CD1c-positive myeloid dendritic cell (primary cell): Measurements from ENCODE around the gene ACTR2.
"Not testable (repeated sequence)": the region's sequence is repeated elsewhere in the genome, so short reads cannot be mapped to it uniquely, and the experiment has no call there.

Experiments used
- DNase-seq: peaks from one replicate; pipeline ENCODE4 v3.0.0-alpha.2; 2016; ENCODE audit errors: extremely low spot score

The ACTR2 gene

DNA sequence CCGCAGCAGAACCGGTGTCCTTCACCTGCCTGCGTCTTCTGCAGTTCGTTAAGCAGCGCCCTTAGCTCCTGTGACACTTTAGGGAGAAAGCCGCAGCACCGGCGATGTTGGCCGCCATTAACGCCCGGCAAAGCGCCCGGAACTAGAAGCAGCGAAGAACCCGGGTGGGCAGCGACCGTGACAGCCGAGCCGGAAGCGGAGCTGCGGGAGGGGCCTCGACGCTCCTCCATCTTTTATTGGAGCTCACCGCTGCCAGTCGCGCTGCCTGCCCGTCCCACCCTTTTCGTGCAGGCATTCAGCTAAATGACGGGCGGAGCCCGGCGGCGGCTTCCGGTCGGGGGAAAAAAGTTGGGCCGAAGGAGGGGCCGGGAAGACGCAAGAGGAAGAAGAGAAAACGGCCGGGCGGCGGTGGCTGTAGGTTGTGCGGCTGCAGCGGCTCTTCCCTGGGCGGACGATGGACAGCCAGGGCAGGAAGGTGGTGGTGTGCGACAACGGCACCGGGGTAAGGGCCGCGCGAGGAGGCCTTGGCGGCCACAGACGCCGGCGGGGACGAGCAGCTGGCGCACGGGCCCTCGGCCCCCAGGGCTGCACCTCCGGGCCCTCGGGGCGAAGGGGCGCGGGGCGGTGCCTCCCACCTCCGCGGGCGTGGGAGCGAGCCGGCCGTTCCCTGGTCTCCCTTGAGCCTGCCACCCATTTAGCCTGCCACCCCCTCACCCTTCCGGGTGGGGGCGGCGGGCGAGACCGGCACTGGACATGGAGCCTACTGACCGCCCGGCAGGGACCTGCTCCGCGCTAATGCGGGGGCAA, at the start of gene ACTR2:
ACTR2 (plus strand) TSS at position 376 of the 807 bp plus-strand sequence; CDS start at position 455, 79 bp downstream.
- peak; percentile 98 for DNase-seq

DNA sequence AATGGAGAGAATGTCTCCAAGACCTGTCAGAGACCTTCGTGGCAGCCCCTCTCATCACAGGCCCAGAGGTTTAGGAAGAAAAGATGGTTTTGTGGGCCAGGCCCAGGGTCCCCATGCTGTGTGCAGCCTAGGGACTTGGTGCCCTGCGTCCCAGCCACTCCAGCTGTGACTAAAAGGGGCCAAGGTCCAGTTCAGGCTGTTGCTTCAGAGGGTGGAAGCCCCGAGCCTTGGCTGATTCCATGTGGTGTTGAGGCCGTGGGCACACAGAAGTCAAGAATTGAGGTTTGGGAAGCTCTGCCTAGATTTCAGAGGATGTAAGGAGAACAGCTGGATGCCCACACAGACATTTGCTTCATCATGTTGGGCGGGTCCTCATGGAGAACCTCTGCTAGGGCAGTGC, 45.1 kb upstream of the ACTR2 start:
- no peak for DNase-seq

DNA sequence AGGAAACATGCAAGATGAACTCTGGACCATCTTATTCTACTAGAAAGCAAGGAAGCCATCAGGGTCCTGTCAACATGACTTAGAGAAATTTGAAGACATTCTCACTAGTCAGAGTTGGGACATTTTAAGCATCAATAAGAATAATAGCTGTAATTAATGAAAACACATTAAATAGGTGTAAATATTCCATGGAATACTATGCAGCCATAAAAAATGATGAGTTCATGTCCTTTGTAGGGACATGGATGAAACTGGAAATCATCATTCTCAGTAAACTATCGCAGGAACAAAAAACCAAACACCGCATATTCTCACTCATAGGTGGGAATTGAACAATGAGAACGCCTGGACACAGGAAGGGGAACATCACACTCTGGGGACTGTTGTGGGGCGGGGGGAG, 44.2 kb upstream of the ACTR2 start:
- DNase-seq, result not testable (repeated sequence)

DNA sequence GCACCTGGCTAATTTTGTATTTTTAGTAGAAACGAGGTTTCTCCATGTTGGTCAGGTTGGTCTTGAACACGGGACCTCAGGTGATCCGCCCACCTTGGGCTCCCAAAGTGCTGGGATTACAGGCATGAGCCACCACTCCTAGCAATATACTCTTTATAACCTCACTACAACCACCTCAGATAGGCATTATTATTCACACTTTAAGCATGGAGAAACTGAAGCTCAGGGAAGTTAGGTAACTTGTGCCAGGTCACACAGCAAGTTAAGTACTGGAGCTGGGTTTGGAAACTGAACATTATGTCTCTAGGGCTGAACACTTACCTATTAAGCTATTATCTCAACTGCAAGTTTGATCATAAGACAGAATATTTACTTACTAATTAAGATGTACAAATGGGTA, 42.6 kb upstream of the ACTR2 start:
- no peak for DNase-seq

DNA sequence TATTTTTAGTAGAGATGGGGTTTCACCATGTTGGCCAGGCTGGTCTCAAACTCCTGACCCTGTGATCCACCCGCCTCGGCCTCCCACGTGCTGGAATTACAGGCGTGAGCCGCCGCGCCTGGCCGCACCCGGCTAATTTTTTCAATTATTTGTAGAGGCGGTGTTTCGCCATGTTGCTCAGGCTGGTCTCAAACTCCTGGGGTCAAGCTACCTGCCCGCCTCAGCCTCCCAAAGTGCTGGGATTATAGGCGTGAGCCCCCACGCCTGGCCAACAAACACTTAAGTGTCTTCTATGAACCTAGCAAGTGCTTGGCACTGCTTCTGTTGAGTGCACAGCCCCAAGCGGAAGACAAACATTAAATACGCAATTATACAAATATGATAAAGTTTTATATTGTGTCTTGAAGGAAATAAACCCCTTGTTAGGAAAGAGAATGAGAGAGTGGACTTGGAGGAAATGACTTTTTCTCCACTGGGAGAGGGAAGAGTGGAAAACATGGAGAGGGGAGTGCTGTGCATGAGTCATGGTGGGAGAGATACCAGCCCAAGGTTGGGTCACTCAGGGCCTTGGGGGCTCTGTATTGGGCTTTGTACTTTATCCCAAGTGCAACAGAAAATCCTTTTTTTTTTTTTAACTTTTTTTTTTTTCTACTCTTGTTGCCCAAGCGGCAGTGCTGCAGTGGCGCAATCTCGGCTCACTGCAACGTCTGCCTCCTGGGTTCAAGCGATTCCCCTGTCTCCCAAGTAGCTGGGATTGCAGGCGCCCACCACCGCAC, 41.4 kb upstream of the ACTR2 start:
- DNase-seq, result no peak

DNA sequence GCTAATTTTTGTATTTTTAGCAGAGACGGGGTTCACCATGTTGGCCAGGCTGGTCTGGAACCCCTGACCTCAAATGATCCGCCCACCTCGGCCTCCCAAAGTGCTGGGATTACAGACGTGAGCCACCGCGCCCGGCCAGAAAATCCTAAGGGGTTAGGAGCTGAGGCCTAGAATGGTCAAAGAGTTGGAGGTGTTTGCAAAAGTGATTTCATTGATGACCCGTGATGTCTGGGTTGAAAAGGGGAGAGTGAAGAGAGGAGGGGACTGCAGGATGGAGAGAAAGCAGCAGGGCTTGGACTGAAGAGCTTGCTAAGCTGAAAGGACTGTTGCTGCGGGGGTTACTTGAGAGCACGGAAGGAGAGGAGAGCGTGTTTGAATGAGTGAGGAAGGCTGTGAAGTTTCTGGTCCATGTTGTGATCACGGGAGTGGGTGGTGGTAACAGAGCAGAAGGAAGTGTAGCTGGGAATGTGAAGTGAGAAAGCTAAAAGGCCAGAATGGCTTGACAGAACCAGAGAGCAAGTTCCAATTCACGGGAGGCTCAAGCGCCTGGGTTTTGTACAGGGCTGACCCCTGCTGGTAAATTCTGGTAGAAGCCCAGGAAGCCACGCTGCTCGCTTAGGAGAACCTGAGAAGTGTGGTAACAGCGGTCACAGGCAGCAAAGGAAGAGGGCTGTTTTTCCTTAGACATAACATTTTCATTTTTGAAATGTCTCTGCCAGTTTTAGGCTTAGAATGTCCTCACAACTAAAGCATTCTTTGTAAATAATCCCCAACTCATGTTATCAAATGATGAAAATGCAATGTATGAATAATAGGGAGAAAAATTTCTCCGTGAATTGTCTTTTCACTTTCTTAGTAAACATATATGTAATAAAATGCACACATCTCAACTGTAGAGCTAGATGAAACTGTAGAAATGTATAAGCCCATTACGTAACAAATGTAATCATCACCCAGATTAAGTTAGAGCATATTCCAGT, 40.5 kb upstream of the ACTR2 start:
- peak; percentile 83 for DNase-seq

DNA sequence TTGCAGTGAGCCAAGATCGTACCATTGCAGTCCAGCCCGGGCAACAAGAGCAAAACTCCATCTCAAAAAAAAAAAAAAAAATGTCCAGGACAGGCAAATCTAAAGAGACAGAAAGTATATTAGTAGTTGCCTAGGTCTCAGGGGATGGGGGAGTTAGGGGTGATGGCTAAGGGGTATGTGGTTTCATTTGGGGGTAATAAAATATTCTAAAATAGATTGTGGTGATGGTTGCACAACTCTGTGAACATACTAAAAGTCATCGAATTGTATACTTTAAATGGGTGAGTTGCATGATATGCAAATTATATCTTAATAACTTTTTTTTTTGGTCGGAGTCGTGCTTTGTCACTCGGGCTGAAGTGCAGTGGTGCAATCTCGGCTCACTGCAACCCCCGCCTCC, 34.2 kb upstream of the ACTR2 start:
- DNase-seq, result no peak

DNA sequence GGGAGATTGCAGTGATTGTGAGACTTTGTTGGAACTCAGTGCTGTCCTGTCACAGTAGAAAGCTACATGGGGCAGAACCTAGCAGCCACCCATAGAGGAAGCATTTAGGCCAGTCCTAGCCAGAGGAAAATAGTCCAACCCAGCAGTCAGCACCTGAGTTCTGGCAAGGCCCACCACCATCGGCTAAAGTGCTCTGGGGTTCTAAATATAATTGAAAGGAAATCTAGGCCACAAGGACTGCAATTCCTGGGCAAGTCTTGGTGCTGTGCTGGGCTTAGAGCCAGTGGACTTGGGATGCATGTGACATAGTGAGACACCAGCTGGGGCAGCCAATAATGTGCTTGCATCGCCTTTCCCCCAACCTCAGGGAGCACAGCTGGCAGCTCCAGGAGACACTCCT, 28.9 kb upstream of the ACTR2 start:
- DNase-seq, result no peak

DNA sequence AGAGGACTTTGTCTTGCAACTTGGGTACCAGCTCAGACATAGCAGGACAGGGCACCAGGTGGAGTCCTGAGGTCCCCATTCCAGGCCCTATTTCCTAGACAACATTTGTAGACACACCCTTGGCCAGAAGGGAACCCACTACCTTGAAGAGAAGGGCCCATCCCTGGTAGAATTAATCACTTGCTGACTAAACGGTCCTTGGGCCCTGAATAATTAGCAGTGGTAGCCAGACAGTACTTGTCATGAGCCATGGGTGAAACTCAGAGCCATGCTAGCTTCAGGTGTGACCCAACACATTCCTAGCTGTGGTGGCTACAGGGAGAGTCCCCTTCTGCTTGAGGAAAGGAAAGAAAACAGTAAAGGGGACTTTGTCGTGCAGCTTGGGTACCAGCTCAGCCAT, 28.5 kb upstream of the ACTR2 start:
- DNase-seq, result no peak

DNA sequence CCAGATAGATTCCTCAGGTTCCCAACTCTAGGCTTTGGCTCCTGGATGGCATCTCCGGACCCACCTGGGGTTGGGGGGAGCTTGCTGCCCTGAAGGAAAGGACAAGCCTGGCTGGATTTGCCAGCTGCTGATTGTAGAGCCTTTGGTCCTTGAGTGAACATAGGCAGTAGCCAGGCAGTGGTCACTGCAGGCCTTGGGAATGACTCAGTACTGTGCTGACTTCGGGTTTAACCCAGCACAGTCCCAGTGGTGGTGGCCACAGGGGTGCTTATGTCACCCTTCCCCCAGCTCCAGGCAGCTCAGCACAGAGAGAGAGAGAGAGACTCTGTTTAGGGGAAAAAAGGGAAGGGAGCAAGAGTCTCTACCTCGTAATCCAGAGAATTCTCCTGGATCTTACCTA, 27.7 kb upstream of the ACTR2 start:
- no peak for DNase-seq

DNA sequence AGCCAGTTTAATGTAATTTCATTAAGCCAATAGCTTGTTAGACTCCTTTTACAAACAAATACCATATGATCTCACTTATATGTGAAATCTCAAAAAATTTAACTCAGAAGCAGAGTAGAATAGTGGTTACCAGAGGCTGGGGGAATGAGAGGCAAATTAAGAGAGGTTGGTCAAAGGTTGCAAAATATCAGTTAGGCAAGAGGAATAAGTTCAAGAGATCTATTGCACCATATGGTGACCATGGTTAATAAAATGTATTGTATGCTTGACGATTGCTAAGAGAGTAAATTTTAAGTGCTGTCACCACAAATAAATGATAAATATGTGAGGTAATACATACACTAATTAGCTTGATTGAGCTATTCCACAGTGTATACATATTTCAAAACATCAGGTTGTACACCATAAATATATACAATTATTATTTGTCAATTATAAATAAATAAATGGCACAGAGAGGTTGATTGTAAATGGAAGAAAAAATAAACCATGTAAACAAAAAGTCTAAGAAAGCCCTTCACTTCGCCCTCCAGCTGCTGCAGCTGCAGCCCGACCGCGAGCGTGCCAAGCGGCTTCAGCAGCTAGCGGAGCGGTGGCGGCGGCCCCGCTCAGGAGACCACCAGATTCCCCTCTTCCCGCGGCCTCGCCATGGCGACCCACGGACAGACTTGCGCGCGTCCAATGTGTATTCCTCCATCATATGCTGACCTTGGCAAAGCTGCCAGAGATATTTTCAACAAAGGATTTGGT, 23.0 kb upstream of the ACTR2 start:
- peak; percentile 9 for DNase-seq

DNA sequence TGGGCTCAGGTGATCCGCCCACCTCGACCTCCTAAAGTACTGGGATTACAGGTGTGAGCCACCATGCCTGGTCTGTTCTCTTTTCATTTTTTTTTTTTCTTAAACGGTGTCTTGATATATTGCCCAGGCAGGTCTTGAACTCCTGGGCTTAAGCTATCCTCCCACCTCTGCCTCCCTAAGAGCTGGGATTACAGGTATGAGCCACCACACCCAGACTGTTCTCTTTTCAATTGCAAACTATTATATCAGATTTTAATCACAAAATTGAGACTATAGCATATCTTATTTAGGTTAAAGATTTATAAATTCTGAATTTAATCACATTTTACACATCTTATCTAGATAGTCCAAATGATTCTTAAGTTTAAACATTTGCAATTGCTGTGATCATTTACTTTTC, 15.5 kb upstream of the ACTR2 start:
- DNase-seq, result no peak

DNA sequence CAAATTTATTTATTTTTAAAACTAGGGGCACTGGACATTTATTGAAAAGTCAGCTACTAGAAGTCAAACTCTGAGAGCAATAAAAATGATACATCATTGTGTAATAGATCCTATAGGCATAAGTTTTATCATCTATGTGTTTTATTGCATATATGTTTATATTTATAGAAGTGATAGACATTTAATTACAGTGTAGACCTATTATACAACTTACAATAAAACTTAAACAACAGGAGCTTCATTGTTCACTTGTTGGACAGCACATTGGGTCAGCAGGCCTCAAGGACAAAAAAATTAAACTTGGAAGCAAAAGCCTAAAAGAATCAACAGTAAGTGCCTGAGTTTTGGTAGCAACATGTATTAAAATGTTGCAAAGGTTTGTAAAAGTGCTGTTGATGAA, 15.0 kb upstream of the ACTR2 start:
- no peak for DNase-seq

DNA sequence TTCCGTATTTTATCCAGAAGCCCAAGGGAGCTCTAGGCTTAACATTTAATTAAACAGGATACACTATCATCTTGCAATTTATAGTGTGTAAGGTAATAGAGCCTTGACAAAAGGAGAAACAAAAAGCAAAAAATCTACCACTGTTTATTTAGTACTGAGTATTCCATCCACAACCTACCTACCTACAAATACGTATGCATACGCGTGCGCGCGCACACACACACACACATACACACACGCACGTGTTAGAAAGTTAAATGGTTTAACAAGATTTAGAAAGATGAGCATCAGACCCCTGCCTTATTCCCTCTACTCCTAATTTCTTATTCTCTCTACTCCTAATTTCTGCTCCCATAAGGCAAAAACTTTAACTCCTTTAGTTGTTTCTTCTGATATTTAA, 14.6 kb upstream of the ACTR2 start:
- DNase-seq, result no peak

DNA sequence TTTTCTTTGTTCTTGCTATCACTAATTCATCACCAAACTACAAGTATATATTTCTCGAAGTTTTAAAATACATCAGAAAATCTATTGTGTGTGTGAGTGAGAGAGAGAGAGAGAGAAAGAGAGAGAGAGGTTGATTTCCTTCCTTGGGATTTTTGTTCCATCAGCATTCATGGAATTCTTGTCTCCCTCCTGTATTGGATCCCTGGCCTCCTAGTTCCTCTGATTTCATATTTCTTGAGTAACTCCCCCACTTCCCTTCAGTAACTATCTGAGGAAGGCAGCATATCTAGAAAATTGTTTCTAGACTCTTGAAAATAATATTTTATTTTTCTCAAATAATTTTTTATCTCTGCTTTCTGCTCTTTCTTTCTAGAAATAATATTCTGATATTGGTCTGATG, 13.3 kb upstream of the ACTR2 start:
- no peak for DNase-seq

DNA sequence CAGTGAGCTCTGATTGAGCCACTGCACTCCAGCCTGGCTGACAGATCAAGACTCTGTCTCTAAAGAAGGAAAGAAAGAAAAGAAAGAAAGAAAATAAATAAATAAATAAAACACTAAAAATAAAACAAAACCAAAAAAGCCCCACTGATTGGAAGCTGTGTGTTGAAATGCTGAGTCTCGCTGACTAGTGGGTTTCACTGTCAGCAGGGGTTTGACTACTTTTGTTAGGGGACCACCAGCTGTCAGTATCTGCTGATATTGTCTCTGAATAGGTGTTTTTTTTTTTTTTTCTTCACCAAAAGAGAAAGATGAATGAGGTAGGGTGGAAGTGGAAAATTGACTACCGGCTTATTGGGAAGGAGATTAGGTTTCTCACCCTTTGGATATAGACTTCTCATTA, 12.8 kb upstream of the ACTR2 start:
- no peak for DNase-seq

DNA sequence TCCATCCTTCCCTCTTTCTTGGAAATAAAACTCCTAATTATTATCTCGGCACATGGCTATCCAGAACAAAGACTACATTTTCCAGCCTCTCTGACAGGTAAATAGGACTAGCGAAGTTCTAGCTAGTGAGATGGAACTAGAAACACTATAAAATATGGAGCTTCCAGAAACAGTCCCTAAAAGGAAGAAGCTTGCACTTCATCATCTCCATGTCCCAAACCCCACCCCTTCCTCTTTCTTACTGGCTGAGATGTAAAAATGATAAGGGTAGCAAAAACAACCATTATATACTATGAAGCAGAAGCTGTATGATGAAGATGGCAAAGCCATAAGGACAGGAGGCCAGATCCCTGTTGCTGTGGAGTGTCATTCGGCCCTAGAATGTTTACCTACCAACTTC, 11.7 kb upstream of the ACTR2 start:
- peak; percentile 17 for DNase-seq

DNA sequence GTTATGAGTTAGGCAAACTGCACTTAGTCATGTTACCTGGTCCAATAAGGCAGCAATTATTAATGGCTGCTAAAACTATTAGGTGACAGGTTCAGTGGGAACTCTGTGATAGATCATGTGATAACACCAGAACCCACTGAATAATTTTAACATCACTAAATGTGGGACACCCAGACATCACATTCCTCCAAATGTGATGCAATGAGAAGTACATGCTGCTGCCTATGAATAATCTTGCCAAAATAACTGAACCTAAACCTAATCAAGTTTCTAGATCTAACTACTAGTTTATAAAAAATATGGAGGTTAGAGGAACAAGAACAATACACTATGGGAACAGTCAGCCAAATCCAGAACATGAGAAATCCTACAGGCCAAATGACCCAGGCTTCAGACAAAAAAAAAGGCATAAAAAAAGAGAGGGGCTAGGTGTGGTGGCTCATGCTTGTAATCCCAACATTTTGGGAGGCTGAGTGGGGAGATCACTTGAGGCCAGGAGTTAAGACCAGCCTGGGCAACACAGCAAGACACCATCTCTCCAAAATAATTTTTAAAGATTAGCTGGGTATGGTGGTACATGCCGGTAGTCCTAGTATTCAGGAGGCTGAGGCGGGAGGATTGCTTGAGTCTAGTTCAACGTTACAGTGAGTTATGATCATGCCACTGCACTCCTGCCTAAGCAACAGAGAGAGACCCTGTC, 7.0 kb upstream of the ACTR2 start:
- DNase-seq, result no peak

DNA sequence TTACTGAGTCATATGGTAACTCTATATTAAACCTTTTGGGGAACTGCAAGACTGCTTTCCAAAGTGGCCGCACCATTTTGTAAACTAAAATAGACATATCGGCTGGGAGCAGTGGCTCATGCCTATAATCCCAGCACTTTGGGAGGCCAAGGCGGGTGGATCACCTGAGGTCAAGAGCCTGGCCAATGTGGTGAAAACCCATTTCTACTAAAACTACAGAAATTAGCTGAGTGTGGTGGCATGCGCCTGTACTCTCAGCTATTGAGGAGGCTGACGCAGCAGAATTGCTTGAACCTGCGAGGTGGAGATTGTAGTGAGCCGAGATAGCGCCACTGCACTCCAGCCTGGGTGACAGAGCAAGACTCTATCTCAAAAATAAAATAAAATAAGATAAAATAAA, 6.4 kb upstream of the ACTR2 start:
- not testable (repeated sequence) for DNase-seq

DNA sequence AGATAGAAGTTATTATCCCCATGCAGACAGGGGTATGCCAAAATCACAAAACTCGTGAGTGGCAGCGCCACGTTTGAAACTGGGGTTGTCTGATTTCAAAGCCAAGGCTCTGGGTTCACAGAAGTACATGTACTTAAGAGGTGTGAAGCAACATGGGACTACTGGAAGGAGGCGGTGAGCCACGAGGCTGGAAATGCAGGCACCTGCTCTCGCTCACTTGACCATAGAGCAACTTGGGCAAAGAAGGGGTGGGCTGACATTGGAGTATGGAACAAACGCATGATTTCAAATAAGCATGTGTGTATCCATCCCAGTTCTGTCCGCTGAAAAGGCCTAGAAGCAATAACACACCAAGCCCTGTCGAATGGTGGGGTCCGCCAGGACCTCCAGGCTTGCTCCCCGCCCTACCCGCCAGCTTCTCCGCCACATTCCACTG, 593 bp upstream of the ACTR2 start:
- DNase-seq, result peak; percentile 40
